Measurements from ENCODE around the gene PRKCZ. TPM values are rescaled to one million over a fixed set of nuclear protein-coding genes. Genes with fewer than 3 reads are reported as not detected.
A peak's percentile ranks its signal among the peaks of the same experiment; 100 is the strongest.

Gene PRKCZ
- total RNA-seq, 2 donors from 2014 or later = 50.4 to 72.2 TPM

- no peaks in the 10 kb centered on the region for H3K36me3 ChIP-seq
- no peaks in the 10 kb centered on the region for H3K9me3 ChIP-seq
- peaks cover 44% of the 10 kb centered on the region for H3K4me1 ChIP-seq
- peak overlapping the region in 1 of 2 donors; percentile 56 for H3K9ac ChIP-seq (ENCODE audit: low read depth in 2 of 2, low read length in 2 of 2)
- TF ChIP-seq CTCF (IDR thresholded peaks at IDR 0.05) = no peak
- peak overlapping the region; percentile 57 for H3K27ac ChIP-seq
- no peak for DNase-seq
- no peaks in the 10 kb centered on the region for H3K27me3 ChIP-seq
- intact Hi-C loops (cut with DNase I) = loop anchor here (5.0 kb wide), 1 partner anchor 83 kb away; no protein-coding TSS in a partner anchor
- H3K4me3 ChIP-seq = no peak overlapping the region
Observed at GRCh38 chr1:2234762-2235113, 184.5 kb downstream of the PRKCZ start.

Other genes with a start within 250 kb of the PRKCZ start
- 100 to 1,000 TPM; 281 to 367 TPM for gene GNB1, start 159.3 kb upstream of the PRKCZ start, total RNA-seq
- under 1 TPM in 1 of 2 donors, not detected in 1; 0.17 TPM for gene CALML6, start 135.2 kb upstream of the PRKCZ start, total RNA-seq
- gene TMEM52, start 131.1 kb upstream of the PRKCZ start, total RNA-seq = 1 to 10 TPM; 3.5 to 9.8 TPM
- under 1 TPM; 0.10 to 0.16 TPM for gene CFAP74, start 46.6 kb upstream of the PRKCZ start, total RNA-seq
- gene GABRD, start 31.1 kb upstream of the PRKCZ start, total RNA-seq = under 1 TPM; 0.15 to 0.21 TPM
- 10 to 100 TPM; 29.9 to 53.7 TPM for gene FAAP20, start 144.4 kb downstream of the PRKCZ start, total RNA-seq
- gene SKI, start 177.9 kb downstream of the PRKCZ start, total RNA-seq = 10 to 100 TPM; 31.0 to 36.1 TPM

All from colonic mucosa (tissue), 4 donors.